Kidney tubule cell (primary cell): ENCODE data around the gene MDP1.
"Not testable (repeated sequence)": the region's sequence is repeated elsewhere in the genome, so short reads cannot be mapped to it uniquely, and the experiment has no call there.

ENCODE experiments used
- DNase-seq: peaks from one replicate; pipeline ENCODE4 v3.0.0-alpha.2; 2018; ENCODE audit warnings: low spot score

MDP1 gene

DNA sequence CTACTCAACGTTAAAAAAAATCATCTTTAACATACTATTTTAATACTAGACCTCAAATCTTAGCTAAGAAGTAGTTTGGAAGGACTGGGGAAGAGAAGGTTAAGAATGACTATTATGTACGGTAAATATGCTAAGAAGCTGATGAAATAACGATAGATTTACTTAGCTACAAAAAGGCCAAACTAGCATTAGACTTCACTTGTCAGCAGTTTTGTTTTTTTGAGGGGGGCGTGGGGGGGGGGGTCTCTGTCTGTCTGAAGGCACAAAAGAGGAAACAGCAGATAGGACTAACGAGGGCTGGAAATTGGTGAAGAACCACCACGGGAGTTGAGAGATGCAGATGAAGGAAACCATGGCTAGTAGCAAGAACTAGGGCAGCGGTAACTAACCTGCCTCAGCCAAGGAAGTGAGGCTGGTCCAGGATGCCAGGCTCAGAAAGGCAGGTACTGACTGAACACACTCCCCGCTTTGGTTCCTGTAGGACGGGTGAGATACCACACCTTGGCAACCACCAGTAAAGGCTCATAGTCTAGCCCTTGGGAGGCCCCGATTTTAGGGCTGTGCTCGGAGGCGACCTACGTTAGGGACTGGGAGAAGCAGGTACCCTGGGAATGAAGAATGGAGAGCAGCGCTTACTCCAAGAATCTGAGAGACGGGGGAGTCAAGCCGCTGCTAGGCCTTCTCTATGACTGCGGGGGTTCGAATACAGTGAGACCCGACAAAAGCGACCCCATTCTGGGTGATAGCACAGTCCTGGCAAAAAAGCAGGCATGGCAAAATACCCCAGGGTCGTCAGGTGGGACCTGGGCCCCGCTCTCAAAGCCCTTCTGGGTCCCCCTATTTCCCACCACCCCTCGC is 15.6 kb upstream of the MDP1 start:
- DNase-seq: peak; percentile 36

DNA sequence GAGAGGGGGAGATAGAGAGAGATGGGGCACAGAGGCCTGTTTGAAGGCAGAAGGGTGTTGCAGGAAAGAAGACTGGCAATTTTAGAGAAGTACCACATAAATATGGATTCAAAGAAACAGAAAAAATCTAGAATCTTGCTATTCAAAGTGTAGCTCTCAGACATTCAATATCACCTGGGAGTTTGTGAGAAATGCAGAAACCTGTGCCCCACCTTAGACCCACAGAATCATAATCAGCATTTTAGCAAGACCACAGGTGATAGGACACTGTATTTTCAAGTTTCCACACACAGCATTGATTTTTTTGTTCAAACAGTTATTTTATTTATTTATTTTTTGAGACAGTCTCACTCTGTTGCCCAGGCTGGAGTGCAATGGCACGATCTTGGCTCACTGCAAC is 13.0 kb upstream of the MDP1 start:
- DNase-seq: no peak

DNA sequence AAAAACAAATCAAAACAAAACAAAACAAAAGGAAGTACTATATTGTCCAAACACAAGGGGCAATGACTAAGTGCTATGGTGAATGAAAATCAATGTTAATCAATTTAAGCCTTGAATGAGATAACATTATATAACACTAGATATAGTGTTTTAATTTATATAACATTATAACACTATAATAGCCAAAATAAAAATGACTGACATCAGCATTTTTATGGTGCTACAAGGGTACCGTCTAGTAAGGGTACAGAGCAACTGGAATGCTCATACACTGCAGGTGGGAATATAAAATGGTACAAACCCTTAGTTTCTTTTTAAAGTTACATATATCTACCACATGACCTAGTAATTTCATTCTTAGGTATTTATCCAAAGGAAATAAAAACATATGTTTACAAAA is 10.6 kb upstream of the MDP1 start:
- DNase-seq: no peak

DNA sequence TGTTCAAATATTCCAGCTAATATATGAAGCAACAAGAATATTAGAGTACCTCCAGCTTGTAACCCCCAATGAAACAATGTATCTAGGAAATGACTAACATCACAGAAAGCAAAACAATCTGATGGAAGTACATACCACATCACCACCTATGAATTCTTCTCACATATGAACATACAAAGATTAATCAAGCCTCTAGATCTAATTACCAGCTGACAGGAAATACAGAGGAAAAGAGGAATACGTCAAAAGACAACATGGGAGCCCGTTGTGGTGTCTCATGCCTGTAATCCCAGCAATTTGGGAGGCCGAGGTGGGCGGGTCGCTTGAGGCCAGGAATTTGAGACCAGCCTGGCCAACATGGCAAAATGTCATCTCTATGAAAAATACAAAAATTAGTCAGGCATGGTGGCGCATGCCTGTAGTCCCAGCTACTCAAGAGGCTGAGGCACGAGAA is 8.8 kb upstream of the MDP1 start:
- peak; percentile 72 for DNase-seq

DNA sequence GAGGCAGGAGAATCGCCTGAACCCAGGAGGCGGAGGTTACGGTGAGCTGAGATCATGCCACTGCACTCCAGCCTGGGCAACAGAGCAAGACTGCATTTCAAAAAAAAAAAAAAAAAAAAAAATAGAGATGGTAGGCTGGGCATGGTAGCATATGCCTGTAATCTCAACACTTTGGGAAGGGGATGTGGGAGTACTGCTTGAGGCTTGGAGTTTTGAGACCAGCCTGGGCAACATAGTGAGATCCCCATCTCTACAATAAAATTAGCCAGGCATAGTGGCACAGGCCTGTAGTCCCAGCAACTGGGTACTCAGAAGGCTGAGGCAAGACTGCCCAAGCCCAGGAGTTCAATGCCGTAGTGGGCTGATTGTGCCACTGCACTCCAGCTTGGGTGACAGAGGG is 7.1 kb upstream of the MDP1 start:
- DNase-seq: not testable (repeated sequence)

DNA sequence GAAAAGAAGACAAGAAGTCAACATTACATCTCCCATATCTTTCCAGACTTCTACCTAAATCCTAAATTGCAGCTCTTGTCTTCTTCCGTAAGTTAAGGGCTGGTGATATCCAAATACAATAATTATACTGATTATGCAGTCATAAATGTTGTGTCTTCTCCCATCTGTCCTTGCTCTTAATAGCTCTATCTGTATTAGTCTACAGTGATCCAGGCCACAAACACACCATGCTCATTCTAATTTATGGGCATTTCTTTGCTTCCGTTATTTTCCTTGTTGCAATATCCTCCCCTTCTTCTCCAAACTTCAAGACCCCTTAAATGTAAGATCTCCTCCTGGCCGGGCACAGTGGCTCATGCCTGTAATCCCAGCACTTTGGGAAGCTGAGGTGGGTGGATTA is 3.7 kb upstream of the MDP1 start:
- no peak for DNase-seq

DNA sequence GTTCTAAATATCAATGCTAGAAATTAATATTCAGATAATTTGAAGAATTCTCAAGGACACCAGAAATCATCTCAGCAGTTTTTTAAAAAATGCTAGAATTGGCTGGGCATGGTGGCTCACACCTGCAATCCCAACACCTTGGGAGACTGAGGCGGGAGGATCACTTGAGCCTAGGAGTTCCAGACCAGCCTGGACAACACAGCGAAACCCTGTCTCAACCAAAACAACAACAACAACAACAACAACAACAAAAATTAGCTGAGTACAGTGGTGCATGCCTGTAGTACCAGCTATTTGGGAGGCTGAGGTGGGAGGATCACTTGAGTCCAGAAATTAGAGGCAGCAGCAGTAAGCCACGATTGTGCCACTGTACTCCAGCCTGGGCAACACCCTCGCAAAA is 3.2 kb upstream of the MDP1 start:
- no peak for DNase-seq

DNA sequence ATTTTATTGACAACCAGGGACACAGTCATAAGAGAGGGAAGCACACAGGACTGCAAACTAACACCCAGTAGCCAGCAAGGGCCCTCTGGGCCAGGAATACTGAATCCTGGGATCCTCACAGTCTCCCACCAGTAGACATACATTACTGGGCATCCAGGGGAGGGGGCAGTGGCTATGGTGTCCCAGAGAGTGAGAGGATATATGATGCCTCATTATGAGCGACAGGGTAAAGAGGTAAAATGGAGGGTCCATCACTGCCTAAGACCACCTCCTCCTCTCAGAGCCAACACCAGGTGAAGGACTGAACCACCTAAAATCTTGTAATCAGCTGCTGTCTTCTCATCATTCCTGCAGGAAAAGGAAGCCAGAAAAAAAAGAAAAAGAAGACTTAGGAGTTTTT is 1.0 kb upstream of the MDP1 start:
- DNase-seq: not testable (repeated sequence)

DNA sequence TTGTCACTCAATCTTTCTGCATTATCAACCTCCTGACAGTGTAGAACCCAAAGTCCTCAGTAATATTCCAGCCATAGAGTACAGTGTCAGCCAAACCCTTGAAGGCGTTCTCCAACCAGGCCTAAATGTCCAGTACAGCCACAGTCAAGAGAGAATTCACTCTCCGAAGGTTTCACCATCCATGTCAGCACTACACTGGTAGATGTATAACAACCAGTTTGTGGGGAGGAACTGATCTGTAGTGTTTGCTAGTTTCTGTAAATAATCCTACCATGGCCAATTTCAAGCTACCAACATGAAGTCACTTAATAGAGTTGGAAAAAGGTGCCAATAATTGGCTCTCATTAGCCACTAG is 456 bp upstream of the MDP1 start:
- DNase-seq: no peak

DNA sequence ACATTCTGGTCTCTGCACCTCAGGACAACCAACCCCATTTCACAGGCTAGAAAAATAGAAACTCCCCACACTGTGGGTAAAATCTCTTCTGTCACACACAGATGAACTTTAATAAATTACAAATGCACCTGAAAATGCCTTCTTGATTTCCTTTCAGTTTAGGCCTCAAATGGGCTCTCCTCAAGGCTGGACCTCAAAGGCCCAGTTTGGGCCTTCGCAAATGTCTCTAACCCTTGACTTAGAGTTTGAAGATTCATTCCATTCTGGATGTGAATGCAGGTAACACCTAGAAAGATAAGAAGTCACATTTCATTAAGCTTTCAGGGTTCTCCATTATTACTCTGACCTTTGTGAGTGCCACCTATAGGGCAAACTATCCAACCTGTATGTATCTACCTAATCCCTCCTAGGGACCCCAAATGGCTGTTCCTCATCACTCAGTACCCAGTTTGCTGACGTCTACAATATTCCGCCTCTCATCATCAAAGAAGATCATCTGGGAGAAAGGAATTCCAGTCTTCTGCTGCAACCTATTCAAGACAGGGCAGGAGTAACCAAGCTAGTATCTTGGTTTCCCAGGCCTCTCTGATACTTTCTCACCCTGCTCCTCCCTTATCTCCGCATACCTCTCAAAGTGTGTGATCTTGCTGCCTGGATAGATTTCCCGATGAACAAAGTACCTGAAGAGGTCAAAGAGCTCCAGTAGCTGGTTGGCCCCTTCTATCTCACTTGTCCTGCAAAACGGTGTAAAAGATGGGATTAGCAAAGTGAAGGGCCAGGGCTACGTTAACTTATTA is 1.8 kb downstream of the MDP1 start:
- DNase-seq: no peak

DNA sequence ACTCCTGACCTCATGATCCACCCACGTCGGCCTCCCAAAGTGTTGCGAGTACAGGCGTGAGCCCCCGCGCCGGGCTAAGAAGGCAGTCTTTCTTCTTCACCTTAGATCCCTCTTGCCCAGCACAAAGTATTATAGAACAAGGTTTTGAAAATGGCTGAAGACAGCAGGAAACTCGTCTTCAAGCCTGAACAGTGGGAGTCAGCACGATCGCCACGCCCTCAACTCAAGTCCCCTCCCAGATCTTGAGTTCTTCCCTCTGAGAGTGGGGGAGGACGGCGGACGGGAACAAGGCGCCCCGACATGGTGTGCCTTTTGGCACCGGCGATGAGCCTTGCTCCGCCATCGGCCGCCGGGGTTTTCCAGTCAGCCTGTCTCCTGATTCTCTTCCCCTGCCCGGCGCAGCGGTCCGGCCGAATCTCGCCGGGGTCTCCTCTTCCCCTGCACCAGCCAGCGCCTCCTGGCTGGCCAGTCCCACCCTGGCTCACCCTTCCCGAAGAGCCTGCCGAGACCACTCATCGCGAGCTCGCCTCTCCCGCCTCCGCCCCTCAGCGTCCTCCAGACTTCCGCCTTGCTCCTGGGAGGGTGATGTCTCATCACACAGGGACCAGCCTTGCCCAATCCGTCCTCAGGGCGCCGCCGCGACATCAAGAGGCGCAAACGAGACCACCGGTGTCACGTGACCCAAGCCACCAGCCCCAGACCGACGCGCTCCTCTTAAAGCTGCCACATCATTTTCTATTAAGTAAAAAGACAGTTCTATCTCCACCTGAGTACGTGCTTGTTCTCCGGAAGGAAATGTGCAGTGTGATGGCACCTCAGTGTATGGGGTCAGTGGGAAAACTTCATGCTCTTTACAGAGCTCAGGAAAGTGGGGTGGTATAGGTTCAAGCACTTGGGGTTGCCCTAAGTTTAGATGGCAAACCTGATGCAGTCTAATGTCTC is 2.7 kb downstream of the MDP1 start, which contains the start of gene CHMP4A:
CHMP4A (minus strand) TSS at position 565 of the 942 bp plus-strand sequence; CDS start at position 516, 49 bp downstream.
- peak; percentile 99 for DNase-seq

DNA sequence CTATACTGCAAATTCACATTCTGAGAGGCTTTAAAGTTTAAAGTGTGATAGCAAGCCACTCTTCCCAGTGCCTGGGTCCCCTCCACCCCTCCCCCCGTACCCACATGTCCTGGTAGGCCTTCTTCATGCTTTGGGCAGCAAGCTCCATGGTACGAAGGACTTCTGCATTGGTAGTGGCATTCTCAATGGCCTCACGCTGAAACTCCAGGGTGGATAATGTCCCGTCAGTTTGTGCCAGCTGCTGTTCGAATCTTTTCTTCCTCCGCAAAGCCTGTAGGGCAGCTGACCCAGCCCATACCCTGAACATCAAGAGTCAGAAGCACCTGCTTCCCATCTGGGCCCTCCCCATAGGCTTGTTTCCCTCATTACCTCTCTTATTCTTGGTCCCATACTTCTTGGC is 4.6 kb downstream of the MDP1 start:
- DNase-seq: no peak

DNA sequence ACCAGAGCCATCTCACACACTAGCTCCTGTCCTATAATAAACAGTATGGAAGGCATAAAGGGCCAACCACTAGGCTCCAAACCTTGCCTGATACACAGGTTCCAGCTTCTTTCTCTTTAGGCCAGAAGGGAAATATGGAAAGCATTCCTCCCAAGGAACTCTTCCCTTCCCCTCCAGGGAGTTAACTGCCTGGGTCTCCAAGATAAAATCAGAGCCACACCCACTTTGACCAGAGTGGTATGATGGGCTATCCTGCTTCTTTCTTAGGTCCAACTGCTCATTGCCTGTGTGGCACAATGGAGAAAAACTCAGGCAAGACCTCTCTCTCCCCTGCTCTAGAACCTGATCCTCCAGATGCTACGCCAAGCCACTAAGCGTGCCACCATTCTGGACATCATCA is 8.2 kb downstream of the MDP1 start:
- no peak for DNase-seq

DNA sequence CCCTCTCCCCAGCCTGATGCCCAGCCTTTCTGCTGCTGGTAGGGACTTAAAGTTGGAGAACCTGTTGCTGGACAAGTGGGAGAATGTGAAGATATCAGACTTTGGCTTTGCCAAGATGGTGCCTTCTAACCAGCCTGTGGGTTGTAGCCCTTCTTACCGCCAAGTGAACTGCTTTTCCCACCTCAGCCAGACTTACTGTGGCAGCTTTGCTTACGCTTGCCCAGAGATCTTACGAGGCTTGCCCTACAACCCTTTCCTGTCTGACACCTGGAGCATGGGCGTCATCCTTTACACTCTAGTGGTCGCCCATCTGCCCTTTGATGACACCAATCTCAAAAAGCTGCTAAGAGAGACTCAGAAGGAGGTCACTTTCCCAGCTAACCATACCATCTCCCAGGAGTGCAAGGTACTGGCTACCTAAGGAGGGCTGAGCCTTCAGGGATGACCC is 8.7 kb downstream of the MDP1 start:
- no peak for DNase-seq

DNA sequence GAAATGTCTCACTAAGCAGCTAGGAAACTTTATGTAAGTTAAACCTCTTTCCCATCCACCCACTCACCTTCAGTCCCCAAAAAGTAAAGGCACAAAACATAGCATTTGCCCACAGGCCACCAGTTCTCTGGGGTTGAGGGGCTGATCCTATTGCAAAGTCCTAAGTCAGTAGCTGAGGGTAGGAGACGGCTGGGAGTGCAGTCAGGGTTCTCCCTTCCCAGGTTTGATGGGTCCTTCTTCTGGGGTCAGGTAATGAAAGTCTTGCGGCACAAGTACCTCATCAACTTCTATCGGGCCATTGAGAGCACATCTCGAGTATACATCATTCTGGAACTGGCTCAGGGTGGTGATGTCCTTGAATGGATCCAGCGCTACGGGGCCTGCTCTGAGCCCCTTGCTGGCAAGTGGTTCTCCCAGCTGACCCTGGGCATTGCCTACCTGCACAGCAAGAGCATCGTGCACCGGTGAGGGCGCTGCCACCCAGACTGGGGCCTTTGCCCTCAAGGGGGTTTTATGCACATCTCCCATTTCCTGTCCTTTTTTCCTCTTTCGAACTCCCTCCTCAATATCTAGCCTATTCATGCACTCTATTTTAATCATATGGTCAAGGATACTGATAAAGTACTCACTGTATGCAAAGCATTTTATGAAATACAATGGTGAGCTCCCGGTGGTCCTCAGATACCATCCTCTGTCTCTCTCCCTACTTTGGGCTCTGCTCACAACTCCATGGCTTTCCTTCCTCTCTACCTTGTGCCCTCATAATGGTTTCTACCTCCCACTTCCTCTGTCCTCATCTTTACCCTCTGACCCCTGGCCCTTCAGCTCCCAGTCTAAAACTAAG is 9.4 kb downstream of the MDP1 start:
- no peak for DNase-seq

DNA sequence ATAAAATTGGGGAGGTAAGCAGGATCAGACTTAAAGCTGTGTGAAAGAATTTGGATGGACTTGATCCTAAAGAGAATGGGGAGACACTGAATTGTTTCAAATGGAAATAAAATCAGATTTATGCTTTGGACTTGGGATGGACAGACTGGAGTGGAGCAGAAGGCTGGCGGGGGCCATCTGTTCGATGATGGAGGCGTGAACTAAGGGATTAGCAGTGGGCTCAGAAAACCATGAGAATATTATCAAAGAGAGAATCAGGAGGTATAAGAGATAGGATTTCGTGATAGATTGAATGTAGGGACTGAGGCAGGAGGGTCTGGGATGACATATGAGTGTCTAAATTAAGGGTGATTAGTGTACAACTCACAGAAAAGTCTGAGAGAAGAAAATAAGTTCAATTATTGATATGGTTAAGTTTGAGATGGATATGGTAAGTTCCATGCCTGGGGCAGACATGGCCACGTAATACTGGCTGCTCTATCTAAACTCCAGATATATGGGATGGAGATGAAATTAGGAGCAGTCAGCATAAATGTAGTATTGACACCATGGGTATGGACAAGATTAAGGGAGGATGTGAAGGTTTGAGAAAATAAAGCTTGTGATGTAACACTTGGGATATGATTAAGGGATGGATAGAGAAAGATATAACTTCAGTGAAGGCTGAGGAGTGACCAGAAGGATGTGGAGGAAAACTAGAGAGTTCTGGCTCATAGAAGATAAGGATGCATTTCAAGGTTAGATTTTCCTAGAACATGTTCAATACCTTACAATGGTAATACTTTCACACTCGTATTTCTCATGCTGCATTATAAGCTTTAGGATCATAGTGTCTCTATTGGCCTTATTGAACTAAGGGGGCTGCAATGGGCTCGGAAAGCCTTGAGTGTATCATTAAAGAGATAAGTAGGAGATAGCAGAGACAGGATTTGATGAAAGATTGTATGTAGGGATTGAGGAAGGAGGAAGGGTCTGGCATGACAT is 11.4 kb downstream of the MDP1 start:
- DNase-seq: no peak

DNA sequence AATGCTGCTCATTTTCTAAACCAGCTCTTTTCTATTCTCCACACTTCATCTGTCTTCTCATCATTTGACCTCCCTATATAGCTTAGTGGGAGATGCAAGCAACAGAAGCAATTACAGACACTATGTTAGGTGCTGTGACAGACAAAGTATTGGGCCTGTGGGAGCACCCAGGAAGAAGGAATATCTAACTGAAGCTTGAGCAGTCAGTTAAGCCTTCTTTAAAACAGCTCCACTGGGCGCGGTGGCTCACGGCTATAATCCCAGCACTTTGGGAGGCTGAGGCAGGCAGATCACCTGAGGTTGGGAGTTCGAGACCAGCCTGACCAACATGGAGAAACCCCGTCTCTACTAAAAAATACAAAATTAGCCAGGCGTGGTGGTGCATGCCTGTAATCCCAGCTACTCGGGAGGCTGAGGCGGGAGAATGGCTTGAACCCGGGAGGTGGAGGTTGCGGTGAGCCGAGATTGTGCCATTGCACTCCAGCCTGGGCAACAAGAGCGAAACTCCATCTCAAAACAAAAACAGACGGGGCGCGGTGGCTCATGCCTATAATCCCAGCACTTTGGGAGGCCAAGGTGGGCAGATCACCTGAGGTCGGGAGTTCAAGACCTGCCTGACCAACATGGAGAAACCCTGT is 12.5 kb downstream of the MDP1 start:
- not testable (repeated sequence) for DNase-seq

DNA sequence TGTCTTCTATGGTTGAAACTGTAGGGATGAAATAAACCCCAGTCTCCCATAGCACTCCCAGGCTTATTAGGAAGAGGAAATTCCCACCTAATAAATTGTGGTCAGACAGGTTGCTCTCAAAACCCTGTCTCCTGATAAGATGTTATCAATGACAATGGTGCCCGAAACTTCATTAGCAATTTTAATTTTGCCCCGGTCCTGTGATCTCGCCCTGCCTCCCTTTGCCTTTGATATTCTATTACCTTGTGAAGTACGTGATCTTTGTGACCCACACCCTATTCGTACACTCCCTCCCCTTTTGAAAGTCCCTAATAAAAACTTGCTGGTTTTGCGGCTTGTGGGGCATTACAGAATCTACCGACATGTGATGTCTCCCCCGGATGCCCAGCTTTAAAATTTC is 13.3 kb downstream of the MDP1 start:
- DNase-seq: not testable (repeated sequence)

DNA sequence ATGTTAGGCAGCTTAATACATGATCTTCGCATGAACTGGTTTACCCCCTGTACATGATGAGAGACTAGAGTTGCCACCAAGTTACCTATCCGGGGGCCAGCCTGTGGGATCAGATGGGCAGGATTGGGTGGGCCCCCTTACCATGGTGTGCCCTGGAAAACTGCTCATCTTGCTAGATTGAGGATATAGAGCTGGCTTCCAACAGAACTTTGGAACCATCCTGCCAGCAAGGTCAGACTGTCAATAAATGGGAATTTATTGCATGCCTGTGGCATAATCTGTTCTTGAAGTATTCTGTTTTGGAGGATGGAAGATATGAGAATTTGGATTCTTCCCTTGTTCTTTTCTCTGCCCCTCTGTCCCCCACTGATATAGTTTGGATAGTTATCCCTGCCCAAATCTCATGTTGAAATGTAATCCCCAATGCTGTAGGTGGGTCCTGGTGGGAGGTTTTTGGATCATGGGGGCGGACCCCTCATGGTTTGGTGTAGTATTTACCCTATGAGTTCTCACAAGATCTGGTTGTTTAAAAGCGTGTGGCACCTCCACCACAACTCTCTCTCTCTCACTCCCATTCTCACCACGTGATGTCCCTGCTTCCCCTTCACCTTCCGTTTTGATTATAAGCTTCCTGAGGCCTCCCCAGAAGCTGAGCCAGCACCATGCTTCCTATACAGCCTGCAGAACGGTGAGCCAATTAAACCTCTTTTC is 16.9 kb downstream of the MDP1 start:
- no peak for DNase-seq
